GM21367 (cell line): ENCODE results near the gene TAAR6.
"Not testable (repeated sequence)": the region's sequence is repeated elsewhere in the genome, so short reads cannot be mapped to it uniquely, and the experiment has no call there.

Experiments
- ATAC-seq: cut with Tn5 transposase; IDR thresholded peaks from one replicate; pipeline ENCODE4 v1.9.1; 2021; ENCODE audit not compliant: unreplicated experiment

TAAR6 gene, protein sequence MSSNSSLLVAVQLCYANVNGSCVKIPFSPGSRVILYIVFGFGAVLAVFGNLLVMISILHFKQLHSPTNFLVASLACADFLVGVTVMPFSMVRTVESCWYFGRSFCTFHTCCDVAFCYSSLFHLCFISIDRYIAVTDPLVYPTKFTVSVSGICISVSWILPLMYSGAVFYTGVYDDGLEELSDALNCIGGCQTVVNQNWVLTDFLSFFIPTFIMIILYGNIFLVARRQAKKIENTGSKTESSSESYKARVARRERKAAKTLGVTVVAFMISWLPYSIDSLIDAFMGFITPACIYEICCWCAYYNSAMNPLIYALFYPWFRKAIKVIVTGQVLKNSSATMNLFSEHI

DNA sequence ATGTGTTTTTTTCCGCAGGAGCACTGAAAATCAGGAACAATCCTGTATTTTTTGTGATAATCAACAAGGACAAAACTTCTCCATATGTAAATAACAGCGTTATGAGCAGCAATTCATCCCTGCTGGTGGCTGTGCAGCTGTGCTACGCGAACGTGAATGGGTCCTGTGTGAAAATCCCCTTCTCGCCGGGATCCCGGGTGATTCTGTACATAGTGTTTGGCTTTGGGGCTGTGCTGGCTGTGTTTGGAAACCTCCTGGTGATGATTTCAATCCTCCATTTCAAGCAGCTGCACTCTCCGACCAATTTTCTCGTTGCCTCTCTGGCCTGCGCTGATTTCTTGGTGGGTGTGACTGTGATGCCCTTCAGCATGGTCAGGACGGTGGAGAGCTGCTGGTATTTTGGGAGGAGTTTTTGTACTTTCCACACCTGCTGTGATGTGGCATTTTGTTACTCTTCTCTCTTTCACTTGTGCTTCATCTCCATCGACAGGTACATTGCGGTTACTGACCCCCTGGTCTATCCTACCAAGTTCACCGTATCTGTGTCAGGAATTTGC is at the start of gene TAAR6:
Gene TAAR6 (plus strand): TSS at position 102 of the 557 bp plus-strand sequence. CDS start 0 bp downstream, at position 102.
- ATAC-seq = no peak

DNA sequence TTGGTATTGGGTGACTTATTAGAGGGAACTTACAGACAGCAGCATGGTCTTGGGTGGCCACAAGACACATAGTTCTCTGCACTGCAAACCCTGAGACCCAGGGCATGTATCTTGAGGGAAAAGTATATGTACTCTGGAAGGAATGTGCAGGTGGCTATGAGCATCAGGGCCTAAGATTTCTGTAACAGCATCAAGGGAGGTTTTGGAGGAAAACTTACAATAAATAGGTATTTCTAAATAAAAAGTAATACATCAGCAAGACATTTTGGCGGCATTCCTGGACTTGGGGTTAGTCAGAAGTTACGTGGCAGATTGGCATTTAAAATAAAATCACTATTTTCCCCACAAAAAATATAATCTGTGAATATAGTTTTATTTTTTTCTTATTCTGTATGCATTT is 49.2 kb upstream of the TAAR6 start:
- ATAC-seq = no peak

DNA sequence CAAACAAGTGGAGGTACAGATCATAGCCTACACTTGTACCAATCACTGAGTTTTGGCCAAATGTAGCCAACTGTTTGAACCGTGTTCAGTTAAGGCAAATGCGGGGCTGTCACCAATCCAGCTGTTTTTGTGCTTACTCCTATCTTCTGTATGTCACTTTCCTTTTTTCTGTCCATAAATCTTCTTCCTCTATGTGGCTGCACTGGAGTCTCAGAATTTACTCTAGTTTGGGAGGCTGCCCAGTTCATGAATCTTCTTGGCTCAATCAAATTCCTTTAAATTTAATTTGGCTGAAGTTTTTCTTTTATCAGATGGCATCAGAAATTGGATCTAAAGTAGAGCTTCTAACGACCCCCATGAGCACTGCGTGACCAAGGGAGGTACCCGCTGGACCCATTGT is 45.5 kb upstream of the TAAR6 start:
- no peak for ATAC-seq

DNA sequence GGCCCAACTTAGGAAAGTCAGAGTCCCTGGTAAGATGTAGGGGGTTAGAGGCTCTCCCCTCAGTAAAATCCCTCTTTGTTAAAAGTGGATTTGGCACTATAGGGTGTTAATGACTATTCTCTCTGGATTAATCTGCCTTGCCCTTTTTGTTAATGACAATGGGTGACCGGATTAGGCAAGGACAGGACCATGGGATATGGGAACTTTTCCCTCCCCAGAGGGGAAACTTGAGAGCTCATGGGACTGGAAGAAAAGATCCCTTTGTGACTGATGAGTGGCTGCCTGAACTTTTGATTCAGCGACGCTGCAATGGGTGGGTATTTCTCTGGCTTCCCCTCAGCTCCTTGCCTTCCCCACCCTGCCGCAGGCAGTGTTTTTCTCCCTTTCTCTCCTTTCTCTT is 44.3 kb upstream of the TAAR6 start:
- no peak for ATAC-seq

DNA sequence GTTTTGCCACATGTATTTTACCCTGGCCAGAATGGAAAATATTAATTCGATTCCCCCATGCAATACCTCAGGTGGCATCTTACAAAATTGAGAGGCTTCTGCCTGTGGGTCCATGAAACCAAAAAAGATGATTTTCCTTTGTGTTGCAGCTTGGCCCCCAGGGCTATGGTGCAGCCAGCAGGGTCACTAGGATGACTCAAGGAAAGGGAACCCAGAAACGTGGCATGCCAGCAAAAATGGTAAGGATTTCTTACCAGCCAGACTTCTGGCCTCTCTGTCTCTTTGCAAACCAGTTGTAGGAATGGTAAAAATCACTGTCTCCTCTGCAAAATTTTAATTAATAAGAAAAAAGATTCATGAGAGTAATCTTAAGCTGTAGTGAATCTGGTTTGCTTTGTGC is 43.7 kb upstream of the TAAR6 start:
- no peak for ATAC-seq

DNA sequence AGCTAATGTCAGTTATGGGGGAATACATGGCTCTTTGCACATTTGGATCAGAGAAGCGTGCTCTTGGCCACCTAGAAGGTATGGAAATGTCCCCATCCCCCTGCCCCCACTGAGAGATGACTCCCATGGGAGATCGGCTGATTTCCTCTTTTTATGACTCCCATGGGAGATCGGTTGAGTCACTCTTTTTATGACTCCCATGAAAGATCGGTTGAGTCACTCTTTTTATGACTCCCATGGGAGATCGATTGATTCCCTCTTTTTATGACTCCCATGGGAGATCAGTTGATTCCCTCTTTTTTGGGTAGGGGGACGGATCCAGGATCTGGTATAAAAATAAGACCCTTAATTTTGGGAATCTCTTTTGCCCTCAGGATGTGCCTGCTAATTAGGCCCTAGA is 42.3 kb upstream of the TAAR6 start:
- no peak for ATAC-seq

DNA sequence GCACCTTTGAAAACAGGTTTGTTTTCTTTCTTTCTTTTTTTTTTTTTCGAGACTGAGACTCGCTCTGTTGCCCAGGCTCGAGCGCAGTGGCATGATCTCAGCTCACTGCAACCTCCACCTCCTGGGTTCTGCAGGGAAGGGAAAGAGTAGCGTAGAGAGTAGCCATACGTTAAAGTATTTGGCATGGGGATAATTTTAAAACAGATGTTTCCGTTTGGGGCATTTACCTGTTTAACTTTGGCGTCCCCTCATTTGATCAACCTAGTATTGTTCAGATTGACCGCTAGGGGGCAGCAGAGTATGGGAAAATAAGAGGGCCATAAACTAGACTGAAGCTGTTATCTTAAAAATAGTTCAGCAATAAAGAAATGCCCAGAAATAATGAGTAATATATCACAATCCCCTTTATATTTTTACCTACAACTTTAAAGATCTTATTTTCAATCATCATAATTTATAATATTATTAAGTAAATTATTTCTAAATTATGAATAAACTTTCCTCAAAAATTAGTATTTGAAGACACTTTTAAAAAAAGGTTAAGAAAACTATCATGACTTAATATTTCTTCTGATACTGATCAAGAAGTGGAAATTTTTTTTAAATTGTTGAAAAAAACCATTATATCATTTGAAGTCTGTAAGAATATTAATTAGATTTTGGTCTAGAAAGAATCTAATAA is 39.7 kb upstream of the TAAR6 start:
- peak; percentile 93 for ATAC-seq

DNA sequence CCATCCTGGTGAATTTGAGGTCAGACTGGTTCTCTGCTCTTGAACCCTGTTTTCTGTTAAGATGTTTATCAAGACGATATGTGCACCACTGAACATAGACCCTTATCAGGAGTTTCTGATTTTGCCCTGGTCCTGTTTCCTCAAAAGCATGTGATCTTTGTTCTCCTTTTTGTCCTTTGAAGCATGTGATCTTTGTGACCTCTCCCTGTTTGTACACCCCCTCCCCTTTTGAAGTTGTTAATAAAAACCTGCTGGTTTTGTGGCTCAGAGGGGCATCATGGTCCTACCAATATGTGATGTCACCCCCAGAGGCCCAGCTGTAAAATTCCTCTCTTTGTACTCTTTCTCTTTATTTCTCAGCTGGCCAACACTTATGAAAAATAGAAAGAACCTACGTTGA is 35.6 kb upstream of the TAAR6 start:
- ATAC-seq = not testable (repeated sequence)

DNA sequence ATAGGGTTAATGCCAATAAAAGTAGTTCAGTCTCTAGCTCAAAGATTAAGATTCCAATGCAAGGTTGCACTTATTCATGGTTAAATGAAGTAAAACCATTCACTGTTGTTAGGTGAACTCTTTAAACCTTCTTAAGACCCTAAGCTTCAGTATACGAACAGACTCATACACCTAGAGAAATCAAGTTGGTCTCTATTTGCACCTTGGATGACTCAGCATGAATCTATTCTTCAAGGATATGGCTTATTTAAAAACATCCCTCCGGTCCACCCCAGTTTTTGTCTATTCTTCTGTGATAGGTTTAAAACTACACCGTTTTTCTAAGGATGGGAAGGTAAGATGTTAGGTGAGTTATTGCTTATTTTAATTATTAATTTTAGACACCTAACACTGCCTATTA is 33.0 kb upstream of the TAAR6 start:
- ATAC-seq = no peak

DNA sequence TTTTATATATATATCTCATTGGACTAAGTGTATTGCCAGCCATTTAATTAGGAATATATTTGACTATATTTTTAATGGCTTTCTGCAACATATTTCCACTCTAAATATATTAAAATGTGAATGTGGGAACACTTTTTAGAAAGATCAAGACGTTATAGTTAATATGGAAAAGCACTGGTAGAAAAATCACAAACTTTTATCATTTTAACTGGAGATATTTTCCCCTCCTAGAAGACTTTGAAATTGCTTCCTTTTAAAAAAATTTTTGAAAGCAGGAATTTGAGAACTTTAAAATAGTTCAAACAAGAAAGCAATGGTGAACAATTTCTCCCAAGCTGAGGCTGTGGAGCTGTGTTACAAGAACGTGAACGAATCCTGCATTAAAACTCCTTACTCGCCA is 32.1 kb upstream of the TAAR6 start, which contains the start of gene TAAR9:
Gene TAAR9 (plus strand): TSS at position 301 of the 400 bp plus-strand sequence. CDS start 13 bp downstream, at position 314.
- no peak for ATAC-seq

DNA sequence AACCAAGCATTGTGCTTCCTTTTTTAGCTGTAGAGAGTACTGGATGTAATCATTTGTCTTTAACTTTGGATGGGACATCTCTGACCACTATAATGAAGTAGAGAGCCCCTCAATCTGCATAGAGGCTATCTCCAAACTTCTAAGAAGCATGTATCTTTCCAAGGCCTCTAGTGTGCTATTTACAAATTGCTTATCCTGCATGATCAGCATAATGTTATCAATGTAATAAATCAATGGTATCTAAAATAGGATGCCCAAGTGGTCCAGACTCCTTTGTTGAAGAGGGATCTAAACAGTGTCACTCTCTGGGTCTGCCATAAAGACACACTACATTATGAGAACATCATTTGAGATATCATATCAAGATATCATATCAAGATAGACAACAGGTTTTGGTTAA is 25.3 kb upstream of the TAAR6 start:
- ATAC-seq = no peak

DNA sequence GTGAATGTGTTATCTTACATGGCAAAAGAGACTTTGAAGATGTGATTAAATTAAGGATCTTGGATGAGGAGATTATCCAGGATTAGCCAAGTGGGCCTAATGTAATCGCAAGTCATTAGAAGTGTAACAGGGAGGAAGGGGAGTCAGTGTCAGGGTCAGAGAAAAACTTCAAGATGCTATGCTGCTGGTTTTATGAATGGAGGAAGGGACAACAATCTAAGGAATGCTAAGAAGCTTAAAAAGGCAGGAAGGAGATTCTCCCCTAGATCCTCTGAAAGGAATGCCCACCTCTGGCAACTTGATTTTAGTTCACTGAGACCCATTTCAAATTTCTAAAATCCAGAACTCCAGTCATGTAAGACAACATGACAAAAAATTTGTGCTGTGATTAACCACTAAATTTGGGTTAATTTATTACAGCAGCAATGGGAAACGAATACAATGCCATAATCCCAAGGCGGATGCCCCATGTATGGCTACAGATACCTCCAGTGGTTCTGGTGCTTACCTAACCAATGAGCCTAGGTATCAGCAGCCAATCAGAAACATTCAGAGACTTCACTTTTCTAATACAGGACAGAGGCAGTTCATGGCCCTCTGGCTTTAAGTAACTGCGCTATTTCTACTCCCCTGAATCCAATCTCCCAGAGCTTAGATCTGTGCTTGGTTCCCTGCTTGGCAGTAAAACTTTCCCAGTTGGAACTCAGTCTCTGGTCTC is 21.2 kb upstream of the TAAR6 start:
- no peak for ATAC-seq

DNA sequence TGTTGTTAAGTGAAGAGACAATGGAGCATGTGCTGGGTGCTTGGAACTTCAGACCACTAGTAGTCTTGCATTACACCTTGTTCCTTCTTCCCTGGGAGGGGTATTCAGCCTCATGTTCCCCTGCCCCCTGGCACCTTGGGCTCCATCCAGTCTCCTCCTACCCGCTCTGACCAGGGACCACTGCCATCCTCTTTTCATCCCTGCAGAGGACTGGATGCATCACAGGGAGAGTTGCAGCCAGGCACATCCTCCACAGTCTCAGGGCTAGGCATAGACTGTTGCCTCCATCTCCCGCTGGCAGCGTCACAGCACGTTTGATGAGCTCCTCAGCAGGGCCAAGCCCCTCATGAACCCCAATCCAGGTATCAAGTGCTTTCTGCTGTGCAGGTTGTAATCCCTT is 18.9 kb upstream of the TAAR6 start:
- no peak for ATAC-seq

DNA sequence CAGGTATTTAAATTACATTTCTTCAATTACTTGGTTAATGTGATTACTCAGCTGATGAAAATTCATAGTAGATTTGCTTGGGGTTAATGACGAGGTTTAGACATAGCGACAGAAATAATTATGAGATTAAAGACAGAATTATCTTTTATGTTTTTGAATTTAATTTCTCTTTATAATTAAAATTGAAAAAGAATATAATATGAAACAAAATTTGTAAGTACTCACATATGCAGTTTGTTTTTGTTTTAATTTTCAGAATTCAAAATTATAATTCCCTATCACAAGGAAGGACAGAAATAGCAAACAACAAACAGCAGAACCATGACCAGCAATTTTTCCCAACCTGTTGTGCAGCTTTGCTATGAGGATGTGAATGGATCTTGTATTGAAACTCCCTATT is 17.8 kb upstream of the TAAR6 start, which contains the start of gene TAAR8:
Gene TAAR8 (plus strand): TSS at position 301 of the 400 bp plus-strand sequence. CDS start 21 bp downstream, at position 322.
- no peak for ATAC-seq

DNA sequence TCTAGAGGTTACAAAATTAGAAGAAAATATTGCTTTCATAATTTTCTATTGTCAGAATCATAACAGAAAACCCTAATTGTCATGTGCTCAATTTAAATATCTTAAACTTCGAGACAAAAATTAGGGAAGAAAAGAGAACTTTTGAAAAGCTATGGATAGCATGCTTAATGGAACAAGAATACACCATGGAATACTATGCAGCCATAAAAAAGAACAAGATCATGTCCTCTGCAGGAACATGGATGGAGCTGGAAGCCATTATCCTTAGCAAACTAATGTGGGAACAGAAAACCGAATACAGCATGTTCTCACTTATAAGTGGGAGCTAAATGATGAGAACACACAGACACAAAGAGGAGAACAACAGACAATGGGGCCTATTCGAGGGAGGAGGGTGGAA is 10.0 kb upstream of the TAAR6 start:
- ATAC-seq = not testable (repeated sequence)

DNA sequence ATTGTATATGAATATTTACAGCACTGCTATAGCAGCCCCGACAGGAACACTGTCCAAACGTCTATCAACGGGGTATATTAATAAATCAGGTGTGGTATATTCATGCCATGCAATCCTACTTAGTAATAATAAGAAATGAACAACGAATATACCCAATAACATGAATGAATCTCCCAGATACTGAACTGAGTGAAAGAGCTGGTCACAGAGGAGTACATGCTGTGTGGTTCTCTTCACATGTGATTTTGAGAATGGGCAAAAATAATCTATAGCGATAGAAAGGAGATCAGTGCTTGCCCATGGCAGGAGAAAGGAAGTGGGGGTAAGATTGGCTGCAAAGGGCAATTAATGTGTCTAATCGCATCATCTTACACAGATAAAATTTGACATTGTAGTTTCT is 3.7 kb upstream of the TAAR6 start:
- no peak for ATAC-seq

DNA sequence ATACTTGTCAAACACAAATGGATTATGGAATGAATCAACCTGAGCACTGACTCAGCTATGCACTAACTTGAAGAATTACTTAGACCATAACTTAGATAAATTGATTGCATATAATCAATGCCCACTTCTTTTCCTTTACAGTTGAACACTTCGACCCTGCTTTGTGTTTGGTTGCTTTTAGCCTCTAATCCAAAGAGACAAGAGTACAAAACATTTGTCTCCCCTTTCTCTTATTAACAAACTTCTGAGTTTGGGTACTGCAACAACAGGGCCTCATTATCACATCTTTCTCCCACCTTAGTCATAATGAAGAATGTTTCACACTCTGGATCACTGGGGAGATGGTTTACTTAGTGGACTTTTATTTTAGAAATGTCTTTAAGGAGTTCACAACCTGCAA is 2.6 kb upstream of the TAAR6 start:
- no peak for ATAC-seq

DNA sequence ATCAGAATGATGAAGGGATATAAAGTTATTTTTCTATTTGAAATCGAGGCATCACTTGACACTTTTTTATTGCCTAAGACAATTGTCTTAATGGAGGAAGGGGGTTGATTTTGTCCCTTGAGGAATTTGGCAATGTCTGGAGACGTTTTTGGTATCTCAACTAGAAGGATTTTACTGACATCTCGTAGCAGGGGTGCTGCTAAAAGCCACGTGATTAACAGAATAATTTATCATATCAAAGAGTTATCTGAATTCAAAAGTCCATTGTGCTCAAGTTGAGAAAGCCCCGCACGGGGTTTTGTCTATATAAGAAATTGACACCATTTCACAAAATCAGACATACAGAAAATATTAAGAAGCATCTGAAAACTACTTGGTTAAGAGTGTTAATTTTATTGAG is 1.5 kb upstream of the TAAR6 start:
- no peak for ATAC-seq

DNA sequence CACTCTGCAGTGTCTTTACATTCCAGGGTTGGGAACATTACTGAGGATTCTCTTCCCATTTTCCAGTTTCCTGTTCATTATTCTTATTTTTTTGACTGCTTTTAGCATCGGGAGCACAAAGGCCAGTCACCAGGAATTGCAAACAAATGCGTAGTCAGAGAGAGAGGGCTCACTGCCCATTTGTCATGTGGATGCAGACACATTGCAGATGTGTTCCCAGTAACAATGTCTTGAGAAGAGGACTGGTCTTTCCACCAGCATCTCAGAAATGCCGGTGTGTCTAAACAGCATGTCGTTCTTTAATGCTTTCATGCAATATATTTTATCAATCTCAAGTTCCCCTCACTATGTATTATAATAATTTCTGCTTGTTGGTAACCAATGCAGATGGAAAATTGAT is 952 bp upstream of the TAAR6 start:
- no peak for ATAC-seq

DNA sequence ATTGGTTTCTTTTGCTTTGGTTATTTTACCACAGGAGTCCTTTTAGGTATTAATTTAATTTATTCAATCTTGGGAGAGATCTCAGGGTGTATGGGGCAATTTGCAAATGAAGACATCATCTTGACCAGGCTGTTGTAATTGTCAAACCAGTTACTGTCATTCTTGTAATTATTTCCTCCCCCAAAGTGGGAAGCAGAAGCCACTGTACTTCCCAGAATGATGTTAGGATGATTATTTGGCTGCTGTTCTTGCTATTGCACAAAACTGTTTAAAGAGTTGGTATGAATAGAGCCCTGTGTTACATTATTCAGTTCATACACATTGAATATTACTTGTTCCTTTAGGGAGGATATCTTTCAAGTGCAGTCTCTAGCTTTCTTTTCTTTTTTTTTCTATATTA is 1.7 kb downstream of the TAAR6 start:
- ATAC-seq = no peak

DNA sequence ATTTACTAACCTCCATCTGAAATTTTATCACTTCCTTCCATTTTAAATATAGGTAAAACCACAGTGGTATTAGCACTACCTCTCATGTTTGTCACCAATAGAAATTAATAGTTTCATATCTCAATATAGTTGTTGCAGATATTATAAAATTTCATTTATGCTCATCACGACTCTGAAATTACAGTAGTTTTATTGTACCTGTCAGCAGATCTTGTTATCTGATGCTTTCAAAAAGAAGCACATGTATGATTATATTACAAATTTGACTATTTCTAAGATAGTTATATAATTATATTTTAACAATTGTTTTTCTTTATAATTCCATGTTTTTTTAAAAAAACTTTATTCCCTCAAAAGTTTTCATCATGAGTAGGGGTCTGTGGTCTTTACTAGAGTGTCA is 14.6 kb downstream of the TAAR6 start:
- ATAC-seq = no peak
